Astrocyte of the hippocampus (primary cell): ENCODE measurements around the gene TRIP6.

Experiments
- DNase-seq: peaks from one replicate; pipeline ENCODE4 v3.0.0; 2011; ENCODE audit warnings: low read depth, low spot score

TRIP6 gene, protein sequence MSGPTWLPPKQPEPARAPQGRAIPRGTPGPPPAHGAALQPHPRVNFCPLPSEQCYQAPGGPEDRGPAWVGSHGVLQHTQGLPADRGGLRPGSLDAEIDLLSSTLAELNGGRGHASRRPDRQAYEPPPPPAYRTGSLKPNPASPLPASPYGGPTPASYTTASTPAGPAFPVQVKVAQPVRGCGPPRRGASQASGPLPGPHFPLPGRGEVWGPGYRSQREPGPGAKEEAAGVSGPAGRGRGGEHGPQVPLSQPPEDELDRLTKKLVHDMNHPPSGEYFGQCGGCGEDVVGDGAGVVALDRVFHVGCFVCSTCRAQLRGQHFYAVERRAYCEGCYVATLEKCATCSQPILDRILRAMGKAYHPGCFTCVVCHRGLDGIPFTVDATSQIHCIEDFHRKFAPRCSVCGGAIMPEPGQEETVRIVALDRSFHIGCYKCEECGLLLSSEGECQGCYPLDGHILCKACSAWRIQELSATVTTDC

DNA sequence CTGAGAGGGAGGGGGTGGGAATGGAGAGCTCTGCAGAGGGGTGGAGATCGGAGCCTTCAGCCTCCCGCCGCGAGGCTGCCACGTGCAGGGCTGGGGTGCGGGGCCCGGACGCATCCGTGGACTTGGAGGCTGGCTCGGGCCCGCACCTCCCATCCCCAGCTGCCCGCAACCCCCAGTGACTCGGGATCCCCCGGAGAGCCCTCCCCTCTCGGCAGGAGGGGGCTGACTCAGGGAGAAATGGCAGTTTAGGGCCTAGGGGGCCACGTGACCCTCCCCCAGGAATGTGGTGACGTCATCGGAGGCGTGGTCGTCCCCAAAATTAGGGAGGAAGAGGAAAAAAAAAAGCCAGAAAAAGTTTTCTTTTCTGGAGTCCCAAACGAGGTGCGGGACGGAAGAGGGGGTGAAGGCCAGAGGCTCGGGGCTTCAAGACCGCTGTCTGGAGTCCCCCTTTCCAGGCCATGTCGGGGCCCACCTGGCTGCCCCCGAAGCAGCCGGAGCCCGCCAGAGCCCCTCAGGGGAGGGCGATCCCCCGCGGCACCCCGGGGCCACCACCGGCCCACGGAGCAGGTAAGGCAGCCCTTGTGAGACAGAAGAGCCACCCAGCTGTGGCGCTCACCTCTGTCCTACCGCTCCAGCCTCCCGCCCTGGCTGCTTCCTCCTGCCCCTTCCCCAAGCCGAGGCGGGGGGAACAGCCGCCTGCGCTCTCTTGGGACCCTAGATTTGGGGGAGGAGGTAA is at the start of gene TRIP6:
Gene TRIP6, plus strand, starts transcription at position 348 of the 736 bp plus-strand sequence. Its CDS starts 111 bp downstream, at position 459.
- peak; percentile 97 for DNase-seq

DNA sequence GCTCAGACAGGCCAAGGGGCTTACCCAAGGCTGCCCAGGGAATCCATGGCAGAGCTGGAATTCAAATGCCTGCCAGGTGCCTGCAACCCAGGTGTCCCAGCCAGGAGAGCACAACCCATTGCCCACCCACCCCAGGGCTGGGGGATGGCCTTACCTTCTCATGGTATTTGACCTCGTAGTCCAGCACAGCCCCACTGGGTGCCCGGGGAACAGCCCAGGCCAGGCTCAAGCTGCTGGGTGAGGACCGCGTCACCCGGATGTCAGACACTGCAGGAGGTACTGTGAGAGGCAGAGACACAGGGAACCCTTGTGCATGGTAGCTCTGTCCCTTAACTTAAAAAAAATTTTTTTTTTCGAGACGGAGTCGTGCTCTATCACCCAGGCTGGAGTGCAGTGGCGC is 48.8 kb upstream of the TRIP6 start:
- no peak for DNase-seq

DNA sequence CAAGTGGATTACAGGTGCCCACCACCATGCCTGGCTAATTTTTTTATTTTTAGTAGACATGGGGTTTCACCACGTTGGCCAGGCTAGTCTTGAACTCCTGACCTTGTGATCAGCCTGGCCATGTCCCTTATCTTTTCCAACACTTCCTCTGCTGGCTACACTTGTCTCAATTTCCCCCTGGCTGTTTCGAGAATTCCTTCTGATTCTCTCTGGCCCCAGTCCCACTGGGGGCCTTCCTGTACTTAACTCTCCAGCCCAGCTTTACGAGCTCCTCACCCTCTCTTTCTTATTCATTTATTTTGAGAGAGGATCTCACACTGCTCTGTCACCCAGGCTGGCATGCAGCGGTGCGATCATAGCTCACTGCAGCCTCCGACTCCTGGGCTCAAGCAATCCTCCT is 48.4 kb upstream of the TRIP6 start:
- no peak for DNase-seq

DNA sequence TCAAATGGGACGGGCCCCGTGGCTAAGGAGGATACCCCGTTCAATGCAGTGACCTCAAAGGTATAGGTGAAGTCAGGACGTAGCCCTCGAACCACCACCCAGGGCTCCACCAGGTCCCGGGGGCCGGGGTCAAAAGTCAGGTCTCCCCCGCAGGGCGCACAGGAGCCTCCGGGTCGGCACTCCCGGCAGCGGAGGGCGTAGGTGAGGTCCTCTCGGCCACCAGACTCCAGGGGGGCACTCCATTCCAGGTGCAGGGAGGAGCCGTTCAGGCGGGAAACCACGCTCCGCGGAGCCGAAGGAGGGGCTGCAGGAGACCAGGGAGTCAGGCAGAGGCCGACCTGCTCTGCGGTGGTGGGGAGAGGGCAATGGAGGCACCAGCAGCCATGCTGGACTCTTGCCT is 47.6 kb upstream of the TRIP6 start:
- no peak for DNase-seq

DNA sequence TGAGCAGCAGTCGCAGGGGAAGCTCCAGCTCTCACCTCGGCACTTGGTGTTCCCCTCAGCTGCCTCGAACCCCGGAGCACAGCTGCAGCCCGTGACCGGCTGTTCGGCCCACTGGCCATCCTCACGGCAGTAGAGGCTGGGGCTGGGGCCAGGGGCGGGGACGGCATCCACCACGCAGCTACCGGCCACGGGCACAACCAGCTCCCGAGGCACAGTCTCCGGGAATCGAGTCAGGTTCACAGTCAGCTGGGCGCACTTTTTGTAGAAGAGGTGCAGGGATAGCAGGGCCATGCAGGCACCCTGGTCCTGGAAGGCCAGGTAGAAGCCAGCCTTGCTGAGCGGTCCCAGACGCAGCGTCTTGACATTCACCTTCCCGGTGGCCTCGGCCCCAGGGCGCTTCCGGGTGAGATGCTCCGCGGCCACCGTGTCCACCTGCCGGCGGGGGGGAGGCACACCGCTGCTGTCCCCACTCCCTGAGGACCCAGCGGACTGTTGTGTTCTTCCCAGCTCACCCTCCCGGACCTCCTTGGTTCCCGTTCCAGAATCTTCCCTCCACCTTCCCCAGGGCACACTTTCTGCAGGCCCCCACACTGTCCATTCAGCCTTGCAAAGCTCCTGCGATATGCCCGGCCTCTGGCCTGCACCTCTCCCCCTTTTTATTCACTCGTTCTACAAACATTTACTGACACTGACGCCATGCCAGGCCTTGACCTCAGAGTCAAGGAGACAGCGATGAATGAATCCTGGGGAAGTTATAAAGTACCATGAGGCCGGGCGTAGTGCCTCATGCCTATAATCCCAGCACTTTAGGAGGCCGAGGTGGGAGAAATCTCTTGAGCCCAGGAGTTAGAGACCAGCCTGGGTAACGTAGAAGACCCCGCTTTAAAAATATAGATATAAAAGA is 44.7 kb upstream of the TRIP6 start:
- no peak for DNase-seq

DNA sequence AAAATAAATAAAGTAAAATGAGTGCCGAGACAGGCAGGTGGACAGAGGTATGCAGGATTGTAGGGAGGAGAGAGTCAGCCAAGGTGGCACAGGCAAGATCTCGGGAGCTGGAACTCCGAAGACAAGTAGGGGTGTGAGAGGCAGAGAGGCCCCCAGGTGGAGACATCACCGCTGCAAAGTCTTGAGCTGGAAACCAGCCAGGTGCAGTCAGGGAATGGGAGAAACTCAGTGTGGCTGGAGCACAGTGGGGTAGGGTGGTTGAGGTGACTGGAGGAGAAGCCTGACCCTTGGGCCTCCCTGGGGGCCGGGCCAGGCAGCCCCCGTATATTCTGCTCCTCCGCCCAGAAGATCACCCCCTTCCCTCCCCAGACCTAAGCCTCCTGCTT is 44.1 kb upstream of the TRIP6 start:
- no peak for DNase-seq

DNA sequence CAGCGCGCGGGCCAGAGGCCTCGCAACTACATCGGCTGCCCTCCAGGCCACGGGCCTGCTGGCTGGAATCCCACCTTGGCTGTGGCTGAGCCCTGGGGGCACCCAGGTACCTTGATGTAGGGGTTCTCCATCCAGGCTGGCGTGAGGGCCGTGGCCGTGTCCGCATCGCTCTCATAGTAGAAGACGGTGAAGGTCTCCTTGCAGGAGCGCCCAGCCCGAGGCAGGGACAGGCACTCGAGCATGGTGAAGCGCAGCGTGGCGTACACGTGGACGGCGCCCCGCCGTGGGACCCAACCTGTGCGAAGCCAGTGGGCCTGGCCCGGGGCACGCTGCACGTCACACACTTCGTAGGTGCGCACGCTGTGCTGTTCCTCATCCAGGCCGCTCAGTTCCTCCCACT is 43.7 kb upstream of the TRIP6 start:
- DNase-seq: no peak

DNA sequence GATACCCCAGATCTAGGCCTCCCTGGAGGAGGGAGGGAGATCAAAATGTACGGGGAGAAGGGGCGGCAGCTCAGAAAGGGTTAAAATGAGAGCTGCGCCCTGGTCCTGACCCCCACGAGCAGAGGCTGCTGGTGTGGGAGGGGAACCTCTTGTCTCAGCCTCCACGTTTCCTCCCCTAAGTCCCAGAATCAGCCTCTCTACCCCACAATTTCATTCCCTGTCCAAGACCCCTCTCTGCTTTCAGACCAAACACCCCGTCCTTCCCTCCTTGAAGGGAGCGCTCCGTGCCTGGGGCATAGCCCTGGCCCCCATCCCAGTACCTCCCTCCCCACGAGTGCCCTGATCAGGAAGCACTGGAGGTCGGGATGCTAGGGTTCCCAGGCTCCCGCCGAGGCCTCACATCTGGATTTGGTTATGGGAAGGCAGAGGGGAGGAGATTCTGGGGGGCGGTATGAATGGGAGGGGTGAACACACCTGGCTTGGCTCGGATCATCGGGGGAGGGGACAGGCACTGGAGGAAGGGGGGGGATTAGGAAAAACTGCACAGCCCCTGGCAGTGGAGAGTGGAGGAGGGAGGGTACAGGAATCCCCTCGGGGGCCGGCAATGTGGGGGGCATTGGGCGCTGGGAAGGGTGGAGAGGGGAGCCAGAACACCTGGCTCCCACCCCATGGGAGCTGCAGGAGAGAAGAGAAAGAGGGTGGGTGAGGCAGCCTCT is 42.5 kb upstream of the TRIP6 start:
- no peak for DNase-seq

DNA sequence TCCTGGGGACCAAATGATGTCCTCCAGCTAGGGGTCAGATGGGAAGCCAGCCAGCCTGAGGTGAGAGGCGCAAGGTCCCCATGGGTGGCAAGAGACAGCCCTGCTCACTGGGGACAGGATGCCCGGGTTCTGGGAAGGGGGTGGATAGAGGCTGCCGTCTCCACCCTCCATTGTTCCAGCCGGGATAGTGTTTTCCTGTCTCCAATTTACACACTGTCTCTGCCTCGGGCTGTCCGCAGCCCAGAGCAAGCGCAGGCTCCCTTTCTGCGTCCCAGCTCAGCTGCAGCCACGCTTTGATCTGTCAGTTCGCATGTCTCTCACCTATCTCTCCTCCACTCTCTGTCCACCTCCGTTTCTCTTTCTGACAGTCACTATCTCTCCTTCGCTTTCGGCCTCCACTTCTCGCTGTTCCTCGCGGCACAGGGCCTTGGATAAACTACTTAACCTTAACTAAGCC is 41.9 kb upstream of the TRIP6 start:
- peak; percentile 50 for DNase-seq

DNA sequence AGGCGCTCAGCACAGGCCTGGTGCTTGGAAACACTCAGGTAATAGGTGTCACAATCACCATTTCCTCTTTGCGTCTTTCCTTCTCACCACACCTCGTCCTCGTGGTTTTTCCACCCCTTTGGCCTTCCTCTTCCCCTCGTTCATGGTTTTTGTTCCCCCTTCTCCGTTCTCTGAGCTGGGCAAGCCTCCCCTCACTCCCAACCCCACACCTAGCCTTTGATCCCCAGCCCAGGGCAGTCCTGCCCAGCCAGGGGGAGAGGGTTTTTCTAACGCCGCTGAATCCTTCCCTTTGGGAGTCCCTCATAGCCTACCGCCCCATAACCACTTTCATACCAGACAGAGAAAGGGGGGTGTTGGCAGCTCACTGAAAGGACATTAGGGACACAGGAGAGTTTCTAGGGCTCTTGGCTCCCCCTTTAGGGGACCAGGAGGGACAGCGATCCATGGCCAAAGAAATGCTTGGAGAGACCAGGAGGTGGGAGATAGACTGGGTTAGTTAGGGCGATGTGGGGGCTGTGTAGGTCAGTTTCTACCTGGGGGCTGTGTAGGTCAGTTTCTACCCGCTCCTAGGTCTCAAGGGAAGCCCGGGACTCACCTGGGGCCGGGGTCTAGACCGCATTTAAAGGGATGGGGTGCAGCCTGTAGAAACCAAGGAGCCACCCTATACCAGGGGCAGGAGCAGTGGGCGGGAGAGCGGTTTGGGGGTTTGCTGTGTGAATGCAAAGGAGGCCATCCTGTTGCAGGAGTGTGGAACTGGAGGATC is 41.3 kb upstream of the TRIP6 start:
- peak; percentile 68 for DNase-seq

DNA sequence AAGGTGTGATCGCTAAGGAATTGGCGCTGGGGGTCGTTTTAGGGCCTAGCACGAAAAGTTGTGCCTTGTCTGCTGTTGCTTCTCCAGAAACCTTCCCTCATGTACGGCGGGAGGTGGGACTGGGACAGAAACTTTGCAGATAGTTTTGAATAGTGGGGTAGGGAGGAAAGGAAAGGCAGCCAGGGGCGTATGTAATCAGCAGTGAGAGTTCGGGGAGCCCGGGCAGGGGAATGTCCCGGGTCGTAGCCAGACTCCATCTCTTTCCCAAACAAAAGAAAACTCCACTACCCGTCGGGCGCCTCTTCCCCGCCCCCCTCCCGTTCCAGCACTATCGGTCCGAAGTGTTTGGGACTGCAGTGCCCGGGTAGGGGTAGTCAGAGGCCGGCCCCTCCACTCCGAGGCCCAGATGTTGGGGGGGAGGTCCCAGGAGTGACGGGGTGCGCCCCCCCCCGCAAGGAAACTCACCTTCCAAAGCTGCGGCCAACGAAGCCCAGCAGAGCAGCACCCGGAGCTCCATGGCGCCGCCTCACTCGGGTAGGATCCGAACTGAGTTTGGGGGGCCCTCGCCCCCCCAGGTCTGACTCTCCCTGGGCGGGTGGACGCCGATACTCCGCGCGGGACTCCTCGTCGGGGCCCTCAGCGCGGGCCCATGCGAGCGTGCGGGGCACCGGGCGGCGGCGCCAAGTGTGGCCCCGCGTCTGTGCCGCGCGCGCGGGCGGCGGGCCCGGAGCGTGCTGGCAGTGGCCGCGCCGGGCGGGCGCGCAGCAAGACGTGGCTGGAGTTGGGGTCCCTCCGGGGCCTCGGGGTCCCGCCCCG is 40.5 kb upstream of the TRIP6 start:
- DNase-seq: peak; percentile 47

DNA sequence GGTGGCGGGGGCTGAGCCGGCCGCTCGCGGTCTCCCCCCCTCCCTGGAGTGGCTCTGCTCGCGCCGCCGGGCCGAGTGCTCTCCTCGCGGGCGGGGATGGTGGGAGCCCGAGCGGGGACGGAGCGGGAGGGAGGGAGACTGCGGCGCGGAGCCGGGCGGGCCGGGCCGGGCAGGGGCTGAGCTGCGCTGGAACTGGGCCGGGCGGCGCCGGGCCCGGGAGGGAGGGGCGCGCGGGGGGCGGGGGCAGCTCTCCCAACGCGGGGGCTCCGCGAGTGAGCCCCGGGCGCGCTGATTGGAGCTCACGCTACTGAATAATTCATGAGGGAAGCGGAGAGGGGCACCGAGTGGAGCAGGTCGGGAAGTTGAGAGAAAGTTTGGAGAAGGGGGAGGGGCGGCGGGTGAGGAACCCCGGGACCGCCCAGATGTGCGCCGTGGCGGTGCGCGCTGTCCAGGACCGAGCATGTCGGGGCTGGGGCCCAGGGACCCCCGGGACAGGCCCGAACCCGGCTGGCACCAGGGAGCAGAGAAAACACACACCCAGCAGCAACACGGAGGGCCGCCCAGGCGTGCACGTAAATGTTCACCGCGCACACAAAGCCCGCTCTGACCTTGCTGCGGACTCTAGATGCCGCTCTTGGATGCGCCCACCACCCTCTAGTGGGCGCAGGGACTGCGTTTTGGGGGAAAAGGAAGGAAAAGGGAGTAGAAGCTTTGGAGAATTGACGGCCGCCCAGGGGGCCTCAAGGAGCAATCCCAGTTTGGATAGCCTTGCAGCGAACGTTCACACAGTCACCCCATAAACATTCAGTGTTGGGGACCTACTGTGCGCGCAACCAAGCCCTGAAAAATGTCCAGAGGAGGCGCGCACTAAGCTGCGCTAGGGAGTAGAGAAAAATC is 39.6 kb upstream of the TRIP6 start, which contains the start of gene EPHB4:
Gene EPHB4, minus strand, starts transcription at position 194 of the 897 bp plus-strand sequence. CDS start 493 bp downstream, outside the sequence.
- peak; percentile 94 for DNase-seq

DNA sequence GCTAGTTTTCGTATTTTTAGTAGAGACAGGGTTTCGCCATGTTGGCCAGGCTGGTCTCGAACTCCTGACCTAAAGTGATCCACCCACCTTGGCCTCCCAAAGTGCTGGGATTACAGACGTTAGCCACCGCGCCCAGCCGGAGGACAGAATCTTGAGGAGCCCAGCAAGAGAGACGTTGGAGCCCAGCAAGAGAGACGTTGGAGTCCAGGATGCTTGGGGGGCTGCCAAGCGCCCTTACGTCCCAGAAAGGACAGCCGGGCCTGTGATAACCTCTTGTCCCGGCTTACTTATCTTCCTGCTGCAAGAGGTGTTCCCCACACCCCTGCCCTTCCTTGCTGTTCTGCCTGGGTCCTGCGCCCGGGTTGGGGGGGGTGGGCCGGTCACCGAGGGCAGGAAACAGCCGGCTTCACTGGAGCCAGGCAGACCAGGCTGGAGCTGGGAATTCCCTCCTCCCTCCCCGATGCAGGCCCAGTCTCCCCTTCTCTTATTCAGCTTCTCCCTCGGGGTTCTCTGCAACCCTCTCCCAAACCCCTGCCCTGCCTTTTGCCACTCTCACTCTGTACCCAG is 38.0 kb upstream of the TRIP6 start:
- DNase-seq: no peak

DNA sequence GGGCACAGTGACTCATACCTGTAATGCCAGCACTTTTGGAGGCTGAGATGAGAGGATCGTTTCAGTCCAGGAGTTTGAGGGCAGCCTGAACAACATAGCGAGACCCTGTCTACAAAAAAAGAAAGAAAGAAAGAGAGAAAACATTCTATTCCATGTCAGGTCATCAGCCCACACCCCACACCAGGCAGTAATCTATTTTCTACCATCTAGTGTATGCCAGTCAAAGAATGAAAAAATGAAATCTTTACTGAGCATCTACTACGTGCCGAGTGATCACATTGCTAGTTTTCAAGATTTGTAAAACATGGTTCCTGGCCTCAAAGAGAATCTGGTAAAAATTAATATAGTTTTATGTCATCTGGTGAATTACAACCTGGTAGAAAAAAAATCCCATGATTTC is 36.8 kb upstream of the TRIP6 start:
- DNase-seq: no peak

DNA sequence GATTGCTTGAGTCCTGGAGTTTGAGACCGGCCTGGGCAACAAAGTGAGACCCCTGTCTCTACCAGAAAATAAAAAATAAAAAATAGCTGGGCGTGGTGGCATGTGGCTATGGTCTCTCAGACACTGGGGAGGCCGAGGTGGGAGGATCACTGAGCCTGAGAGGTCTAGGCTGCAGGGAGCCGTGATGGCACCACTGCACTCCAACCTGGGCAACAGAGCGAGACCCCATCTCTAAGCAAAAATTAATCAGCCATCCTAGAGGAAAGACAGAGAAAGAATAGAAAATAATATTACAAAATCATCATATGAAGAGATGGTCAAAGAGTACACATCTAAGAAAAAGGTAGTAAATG is 34.9 kb upstream of the TRIP6 start:
- no peak for DNase-seq

DNA sequence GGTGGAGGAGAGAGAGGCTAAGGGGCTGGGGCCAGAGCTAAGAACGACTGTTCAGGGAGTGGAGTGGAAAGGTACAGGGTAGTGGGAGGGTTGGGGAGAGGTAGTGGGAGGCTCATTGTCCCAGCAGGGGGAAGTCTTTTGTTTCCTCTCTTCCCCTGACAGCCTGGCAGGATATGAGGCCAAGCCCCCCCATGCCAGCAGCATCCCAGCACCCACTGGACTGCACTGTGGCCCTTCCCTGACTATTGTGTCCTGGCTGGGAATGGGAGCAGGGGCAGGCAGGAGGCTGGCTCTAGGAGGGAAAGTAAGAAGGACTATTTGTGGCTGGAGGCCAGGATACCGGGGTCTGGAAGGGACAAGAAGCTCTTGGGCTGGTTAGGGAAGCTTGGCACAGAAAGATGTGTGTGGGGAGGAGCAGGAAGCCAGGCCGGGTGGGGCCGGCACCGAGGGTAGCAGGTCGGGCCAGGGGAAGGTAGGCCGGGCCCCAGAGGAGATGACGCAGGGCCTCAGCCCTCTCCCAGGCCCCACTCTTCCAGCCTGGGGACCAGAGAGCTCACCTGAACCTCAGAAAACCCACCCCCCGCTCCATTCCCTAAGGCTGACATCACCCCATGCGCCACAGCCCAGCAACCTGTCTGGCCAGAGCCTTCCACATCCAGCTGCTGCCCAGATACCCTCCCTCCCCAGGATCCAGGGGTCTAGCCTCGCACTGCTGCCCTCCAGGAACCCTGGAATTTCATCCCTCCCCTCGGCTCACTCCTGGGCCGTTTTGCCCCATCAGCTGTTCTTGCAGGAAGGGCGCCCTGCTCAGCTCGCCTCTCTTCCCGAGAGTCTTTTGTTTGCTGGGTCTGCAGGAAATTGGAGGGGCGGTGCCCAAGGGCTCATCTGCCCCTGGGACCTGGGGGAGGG is 31.0 kb upstream of the TRIP6 start:
- DNase-seq: no peak

DNA sequence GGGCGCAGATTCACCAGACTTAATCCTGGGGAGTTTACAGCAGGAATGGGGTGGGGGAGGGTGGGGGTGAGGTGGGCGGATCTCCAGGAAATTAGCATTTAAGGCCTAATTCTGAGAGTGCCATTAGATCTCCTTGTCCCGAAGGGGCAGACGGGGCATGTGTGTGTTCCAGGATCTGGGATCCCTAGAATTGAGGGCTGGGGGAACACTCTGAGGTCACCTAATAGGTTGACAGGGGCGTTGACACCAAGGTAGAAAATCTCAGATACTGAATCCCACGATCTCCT is 30.4 kb upstream of the TRIP6 start:
- no peak for DNase-seq
